Duodenal mucosa (tissue), 2 donors: ENCODE measurements around the gene FAM228B.
"Not testable (repeated sequence)": the region's sequence is repeated elsewhere in the genome, so short reads cannot be mapped to it uniquely, and the experiment has no call there.

ENCODE experiments used
- H3K27ac ChIP-seq: one replicate; pipeline ENCODE4 v1.7.0; 2013; ENCODE audit warnings: low read depth, low read length
- H3K27me3 ChIP-seq, 2 donors: one replicate each; pipeline ENCODE4 v1.7.0; 2013; ENCODE audit warnings: low read length in 2 of 2, control low read depth in 1 of 2; ENCODE audit not compliant: insufficient read depth in 2 of 2, control insufficient read depth in 1 of 2
- H3K36me3 ChIP-seq, 2 donors: one replicate each; pipeline ENCODE4 v1.7.0; 2013; ENCODE audit warnings: low read length in 2 of 2, control low read depth in 1 of 2; ENCODE audit not compliant: insufficient read depth in 2 of 2, control insufficient read depth in 1 of 2
- H3K4me1 ChIP-seq, 2 donors: one replicate each; pipeline ENCODE4 v1.7.0; 2013; ENCODE audit warnings: low read length in 2 of 2, control low read depth in 1 of 2; ENCODE audit not compliant: insufficient read depth in 2 of 2, control insufficient read depth in 1 of 2
- H3K4me3 ChIP-seq, 2 donors: one replicate each; pipeline ENCODE4 v1.7.0; 2013; ENCODE audit warnings: low read length in 2 of 2, low read depth in 1 of 2
- H3K9ac ChIP-seq, 2 donors: one replicate each; pipeline ENCODE4 v1.7.0; 2013; ENCODE audit warnings: low read length in 2 of 2, low read depth in 1 of 2
- H3K9me3 ChIP-seq, 2 donors: one replicate each; pipeline ENCODE4 v1.7.0; 2013; ENCODE audit warnings: low read length in 2 of 2, control low read depth in 1 of 2; ENCODE audit not compliant: control insufficient read depth in 1 of 2

The FAM228B gene

DNA sequence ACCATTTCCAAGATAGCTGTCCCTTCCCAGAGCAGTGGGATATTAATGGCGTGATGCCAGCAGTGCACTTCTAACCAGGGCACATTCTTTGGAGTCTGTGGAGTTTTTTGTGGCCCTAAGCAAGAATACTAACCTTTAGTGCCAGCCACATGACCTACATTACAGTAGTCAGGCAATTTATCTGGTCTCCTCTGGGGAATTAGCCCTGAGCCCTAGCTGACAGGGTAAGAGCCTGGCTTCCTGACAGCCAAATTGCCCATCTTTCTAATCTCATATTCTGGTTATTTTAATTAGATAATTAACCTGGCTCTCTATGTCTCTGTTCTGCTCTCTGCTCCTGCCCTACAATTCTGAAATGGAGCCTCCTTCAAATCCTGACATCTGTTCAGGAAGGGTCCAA, 5.4 kb upstream of the FAM228B start:
- H3K27ac ChIP-seq, result no peak overlapping the region
- H3K4me1 ChIP-seq, result peaks cover 0 to 7% of the 10 kb centered on the region in 2 donors
- H3K4me3 ChIP-seq, result no peak overlapping the region
- H3K9ac ChIP-seq, result no peak overlapping the region
- no peaks in the 10 kb centered on the region for H3K36me3 ChIP-seq
- H3K27me3 ChIP-seq, result no peaks in the 10 kb centered on the region
- H3K9me3 ChIP-seq, result no peaks in the 10 kb centered on the region

DNA sequence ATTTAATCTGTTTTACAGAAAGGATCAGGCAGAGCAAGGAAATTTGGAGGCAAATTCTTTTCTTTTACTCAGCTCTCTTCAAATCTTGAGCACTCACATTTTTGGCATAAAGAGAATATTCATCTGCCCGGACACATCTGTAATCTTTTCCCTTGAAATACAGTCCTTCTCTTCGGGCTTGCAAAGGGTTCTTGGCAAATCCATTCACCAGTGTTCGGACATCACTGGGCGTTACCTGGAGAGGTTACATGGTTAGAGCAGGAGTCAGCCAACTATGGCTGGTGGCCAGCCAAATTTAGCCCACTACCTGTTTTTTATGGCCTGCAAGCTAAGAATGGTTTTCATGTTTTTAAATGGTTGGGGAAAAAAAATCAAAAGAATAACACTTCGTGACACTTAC, 2.2 kb upstream of the FAM228B start:
- Histone ChIP-seq H3K9me3 (no peaks in the 10 kb centered on the region), H3K4me1 (peaks cover 7 to 17% of the 10 kb centered on the region in 2 donors), H3K27ac (no peak overlapping the region), H3K4me3 (no peak overlapping the region), H3K27me3 (no peaks in the 10 kb centered on the region), H3K36me3 (no peaks in the 10 kb centered on the region), H3K9ac (no peak overlapping the region)

DNA sequence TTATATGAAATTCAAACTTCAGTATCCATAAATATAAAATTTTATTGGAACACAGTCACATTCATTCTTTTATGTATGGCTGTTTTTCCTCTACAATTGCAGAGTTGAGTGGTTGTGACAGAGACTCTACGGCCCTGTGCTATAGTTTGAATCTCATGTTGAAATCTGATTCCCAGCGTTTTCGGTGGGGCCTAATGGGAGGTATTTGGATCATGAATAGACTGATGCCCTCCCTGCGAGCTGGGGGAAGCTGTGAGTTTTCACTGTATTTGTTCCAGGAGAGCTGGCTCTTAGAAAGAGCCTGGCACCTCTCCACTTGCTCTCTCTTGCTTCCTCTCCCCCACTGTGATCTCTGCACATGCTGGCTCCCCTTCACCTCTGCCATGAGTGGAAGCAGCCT, 1.8 kb upstream of the FAM228B start:
- H3K36me3 ChIP-seq, result no peaks in the 10 kb centered on the region
- H3K9ac ChIP-seq, result no peak overlapping the region
- no peaks in the 10 kb centered on the region for H3K27me3 ChIP-seq
- no peak overlapping the region for H3K27ac ChIP-seq
- peaks cover 7 to 17% of the 10 kb centered on the region in 2 donors for H3K4me1 ChIP-seq
- no peak overlapping the region for H3K4me3 ChIP-seq
- no peaks in the 10 kb centered on the region for H3K9me3 ChIP-seq

DNA sequence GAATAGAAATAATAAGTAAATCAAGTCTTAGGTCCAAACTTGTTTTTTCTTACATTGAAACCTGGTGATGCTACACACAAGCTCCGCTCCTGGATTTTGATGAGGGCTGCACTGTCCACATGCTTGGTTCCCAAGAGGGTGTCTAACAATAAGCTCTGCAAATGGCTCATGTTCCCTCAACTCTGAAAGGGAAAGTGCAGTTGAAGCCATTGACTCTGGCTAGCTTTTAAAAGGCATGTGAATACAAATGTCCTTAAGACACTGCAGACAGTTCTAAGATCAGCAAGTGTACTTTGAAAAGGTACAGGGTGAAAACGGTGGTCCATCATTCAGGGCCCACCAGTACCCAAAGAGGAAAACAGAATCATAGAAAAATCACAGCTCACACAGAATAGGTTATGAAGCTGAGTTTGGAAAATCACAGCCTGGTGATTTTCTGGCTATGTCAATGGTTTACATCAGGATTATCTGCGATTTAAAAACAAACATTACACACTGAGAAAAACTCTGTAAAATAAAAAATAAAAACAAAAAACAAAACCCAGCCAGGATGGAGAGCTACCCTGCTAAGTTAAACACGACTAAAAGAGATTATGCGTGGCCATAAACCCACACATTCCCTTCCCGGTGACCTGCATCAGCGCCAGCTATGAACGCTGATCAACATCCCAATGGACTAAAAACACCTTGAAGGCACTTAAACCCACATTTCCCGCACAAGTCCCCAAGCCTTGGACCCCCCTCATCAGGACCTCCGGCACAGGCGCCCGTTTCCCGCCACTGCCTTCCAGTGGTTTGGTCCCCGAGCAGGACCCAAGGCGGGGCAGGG, 689 bp upstream of the FAM228B start:
- H3K27me3 ChIP-seq, result no peaks in the 10 kb centered on the region
- H3K9me3 ChIP-seq, result no peaks in the 10 kb centered on the region
- H3K4me3 ChIP-seq, result peak overlapping the region; percentile 75 to 88
- peak overlapping the region; percentile 70 for H3K27ac ChIP-seq
- no peaks in the 10 kb centered on the region for H3K36me3 ChIP-seq
- H3K9ac ChIP-seq, result peak overlapping the region; percentile 73 to 87
- H3K4me1 ChIP-seq, result peaks cover 7 to 17% of the 10 kb centered on the region in 2 donors

DNA sequence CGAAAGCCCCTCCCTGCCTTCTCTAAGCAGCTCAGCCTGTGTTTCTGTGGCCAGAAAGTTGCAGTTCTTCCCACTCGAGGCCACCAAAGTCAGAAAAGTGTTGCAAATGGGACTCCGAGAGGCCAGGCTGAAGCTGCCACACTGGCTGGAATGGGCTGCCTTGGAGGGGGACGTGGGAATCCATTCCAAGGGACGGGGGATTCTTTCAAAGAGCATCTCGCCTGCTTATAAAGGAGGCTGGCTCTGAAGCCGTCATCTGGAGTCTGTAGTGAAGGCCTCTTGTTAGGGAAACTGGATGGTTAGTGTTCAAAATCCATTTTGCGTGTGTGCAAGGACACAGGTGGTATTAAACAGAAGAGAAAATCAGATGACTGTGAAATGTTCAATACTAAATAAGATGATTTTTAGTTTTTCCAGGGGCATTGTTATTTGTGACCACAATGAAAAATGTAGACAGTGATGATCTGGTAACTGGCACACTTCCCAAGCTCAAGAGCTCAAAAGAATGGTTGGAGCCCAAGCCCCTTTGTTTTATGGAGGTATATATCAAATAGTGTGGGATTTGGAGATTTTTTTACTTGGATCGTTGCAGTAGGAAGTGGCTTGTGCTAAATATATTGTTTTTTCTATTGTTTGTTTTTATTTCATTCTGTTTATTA, 782 bp downstream of the FAM228B start:
- Histone ChIP-seq H3K4me1 (peaks cover 7 to 17% of the 10 kb centered on the region in 2 donors), H3K27ac (peak overlapping the region; percentile 88), H3K9me3 (no peaks in the 10 kb centered on the region), H3K36me3 (no peaks in the 10 kb centered on the region), H3K9ac (peak overlapping the region; percentile 56 to 87), H3K27me3 (no peaks in the 10 kb centered on the region), H3K4me3 (peak overlapping the region; percentile 75 to 88)

DNA sequence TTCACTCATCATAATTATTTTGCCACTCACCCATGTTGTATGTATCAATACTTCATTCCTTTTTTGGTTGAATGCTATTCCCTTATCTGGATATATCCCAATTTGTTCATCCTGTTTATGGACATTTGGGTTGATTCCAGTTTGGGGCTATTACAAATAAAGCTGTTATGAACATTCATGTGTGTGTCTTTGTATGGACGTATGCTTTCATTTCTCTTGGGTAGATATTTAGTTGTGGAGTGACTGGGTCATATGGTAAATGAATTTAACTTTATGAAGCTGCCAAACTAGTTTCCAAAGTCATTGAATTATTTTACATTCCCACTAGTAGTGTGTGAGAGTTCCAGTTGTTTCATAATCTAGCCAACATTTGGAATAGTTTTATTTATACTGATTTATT, 2.7 kb downstream of the FAM228B start:
- Histone ChIP-seq H3K36me3 (no peaks in the 10 kb centered on the region), H3K4me1 (peaks cover 7 to 17% of the 10 kb centered on the region in 2 donors), H3K9me3 (no peaks in the 10 kb centered on the region), H3K27me3 (no peaks in the 10 kb centered on the region), H3K9ac (no peak overlapping the region), H3K4me3 (no peak overlapping the region), H3K27ac (no peak overlapping the region)

DNA sequence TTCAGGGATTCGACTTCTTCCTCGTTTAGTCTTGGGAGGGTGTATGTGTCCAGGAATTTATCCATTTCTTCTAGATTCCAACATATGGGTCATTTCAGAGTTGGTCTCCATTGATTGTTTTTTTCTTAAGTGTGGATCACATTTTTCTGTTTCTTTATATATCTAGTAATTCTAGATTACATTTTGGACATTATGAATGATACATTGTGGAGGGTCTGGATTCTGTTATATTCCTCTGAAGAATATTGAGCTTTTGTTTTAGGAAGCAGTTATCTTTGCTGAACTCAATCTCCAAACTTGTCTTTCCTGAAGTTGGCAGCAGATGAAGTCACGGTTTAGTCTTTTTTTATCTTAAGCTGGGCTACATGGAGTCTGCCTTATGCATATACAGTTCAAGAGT, 9.3 kb downstream of the FAM228B start:
- Histone ChIP-seq H3K27me3 (no peaks in the 10 kb centered on the region), H3K36me3 (no peaks in the 10 kb centered on the region), H3K9ac (no peak overlapping the region), H3K4me3 (no peak overlapping the region), H3K9me3 (peaks cover 3 to 10% of the 10 kb centered on the region in 2 donors), H3K27ac (no peak overlapping the region), H3K4me1 (no peaks in the 10 kb centered on the region)

DNA sequence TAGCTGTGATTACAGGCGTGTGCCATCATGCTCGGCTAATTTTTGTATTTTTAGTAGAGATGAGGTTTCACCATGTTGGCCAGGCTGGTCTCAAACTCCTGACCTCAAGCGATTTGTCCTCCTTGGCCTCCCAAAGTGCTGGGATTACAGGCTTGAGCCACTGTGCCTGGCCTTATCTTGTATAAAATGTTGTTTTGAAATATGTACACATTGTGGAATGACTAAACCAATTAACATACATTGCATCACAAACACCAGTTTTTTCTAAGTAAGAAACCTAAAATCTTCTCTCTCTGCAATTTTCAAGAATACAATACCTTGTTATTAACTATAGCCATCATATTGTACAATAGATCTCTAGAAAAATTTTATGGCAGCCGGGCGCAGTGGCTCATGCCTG, 17.0 kb downstream of the FAM228B start:
- not testable (repeated sequence) for H3K9me3 ChIP-seq, H3K4me3 ChIP-seq, H3K27me3 ChIP-seq, H3K27ac ChIP-seq, H3K36me3 ChIP-seq, H3K4me1 ChIP-seq, H3K9ac ChIP-seq

DNA sequence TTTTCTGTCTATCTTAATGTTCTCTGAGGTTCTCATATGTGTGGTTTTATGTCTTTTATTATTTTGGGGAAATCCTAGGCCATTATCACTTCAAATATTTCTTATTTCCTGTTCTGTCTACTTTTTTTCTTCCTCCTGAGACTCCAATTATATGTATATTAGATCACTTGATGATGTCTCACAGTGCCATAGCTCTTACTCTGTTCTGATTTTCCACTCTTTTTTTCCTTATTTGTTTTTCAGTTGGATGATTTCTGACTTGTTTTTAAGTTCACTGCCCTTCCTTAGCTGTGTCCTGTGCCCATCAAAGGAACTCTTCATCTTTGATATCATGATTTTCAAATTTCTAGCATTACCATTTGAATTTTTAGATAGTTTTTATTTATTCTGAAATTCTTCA, 24.1 kb downstream of the FAM228B start:
- H3K9ac ChIP-seq, result no peak overlapping the region
- H3K27ac ChIP-seq, result no peak overlapping the region
- peaks cover 12 to 13% of the 10 kb centered on the region in 2 donors for H3K9me3 ChIP-seq
- H3K4me3 ChIP-seq, result no peak overlapping the region
- no peaks in the 10 kb centered on the region for H3K4me1 ChIP-seq
- H3K36me3 ChIP-seq, result no peaks in the 10 kb centered on the region
- no peaks in the 10 kb centered on the region for H3K27me3 ChIP-seq

DNA sequence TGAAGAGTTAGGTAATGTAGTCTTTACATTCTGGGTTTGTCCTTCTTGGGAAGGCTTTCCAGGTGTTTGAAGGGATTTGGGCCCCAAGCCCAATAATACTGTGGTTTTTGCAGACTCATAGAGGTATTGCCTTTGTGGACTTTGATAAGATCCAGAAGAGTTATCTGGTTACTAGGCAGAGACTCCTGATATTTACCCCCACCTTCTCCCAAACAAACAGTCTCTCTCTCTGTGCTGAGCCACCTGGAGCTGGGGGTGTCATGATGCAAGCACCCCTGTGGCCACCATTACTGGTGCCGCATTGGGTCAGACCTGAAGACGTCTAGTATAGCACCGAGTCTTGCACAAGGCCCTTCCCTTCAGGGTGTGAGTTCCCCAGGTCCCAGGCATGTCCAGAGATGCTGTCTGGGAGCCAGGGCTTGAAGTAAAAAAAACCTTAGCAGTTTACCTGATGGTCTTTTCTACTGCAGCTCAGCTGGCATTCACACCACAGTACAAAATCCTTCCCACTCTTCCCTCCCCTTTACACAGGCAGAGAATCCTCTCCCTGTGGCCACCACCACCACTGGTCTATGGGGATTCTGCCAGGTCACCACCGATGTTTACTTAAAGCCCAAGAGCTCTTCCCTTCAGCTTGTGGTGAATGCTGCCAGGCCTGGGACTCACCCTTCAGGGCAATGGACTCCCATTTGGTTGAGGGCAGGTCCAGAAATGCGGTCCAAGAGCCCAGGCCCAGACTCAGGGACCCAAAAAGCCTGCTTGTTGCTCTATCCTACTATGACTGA, 29.3 kb downstream of the FAM228B start:
- H3K36me3 ChIP-seq, result no peaks in the 10 kb centered on the region
- H3K4me1 ChIP-seq, result peaks cover 0 to 3% of the 10 kb centered on the region in 2 donors
- no peak overlapping the region for H3K9ac ChIP-seq
- H3K9me3 ChIP-seq, result peaks cover 5 to 8% of the 10 kb centered on the region in 2 donors
- H3K27ac ChIP-seq, result no peak overlapping the region
- no peaks in the 10 kb centered on the region for H3K27me3 ChIP-seq
- H3K4me3 ChIP-seq, result no peak overlapping the region
